Activated T-cell treated with anti-CD3 and anti-CD28 coated beads, Interleukin-2, amount 50 U/mL, for 72 hours (primary cell): Measurements from ENCODE around the gene COX6A2. TPM values are rescaled to one million over a fixed set of nuclear protein-coding genes. Genes with fewer than 3 reads are reported as not detected.
A peak's percentile ranks its signal among the peaks of the same experiment; 100 is the strongest.
"Not testable (repeated sequence)": the region's sequence is repeated elsewhere in the genome, so short reads cannot be mapped to it uniquely, and the experiment has no call there.

Source experiments
- ATAC-seq, 2 donors: fragments of 150-1000 bp; cut with Tn5 transposase; replicated peaks in 1 of 2; 2 replicates each; pipeline ENCODE4 v1.10.0; 2021; ENCODE audit warnings: moderate library complexity in 2 of 2, mild to moderate bottlenecking in 1 of 2
- DNase-seq, 2 donors: peaks; one replicate each; pipeline ENCODE4 v3.0.0; 2021 to 2022; ENCODE audit warnings: mixed read lengths in 1 of 2
- H3K27ac Mint-ChIP-seq: one replicate; pipeline ENCODE4 v1.8.0; 2022; ENCODE audit warnings: mild to moderate bottlenecking, moderate library complexity, mixed read lengths
- H3K27me3 Mint-ChIP-seq: one replicate; pipeline ENCODE4 v1.8.0; 2022; ENCODE audit warnings: low read depth, mixed read lengths
- H3K36me3 Mint-ChIP-seq, 2 donors: one replicate each; pipeline ENCODE4 v1.8.0; 2022; ENCODE audit warnings: mixed read lengths in 2 of 2, mild to moderate bottlenecking in 1 of 2; ENCODE audit not compliant: insufficient read depth in 2 of 2
- H3K4me1 Mint-ChIP-seq: one replicate; pipeline ENCODE4 v1.8.0; 2022; ENCODE audit warnings: low read depth, mixed read lengths
- H3K4me3 Mint-ChIP-seq, 2 donors: one replicate each; pipeline ENCODE4 v1.8.0; 2022; ENCODE audit warnings: mild to moderate bottlenecking in 2 of 2, mixed read lengths in 2 of 2, moderate library complexity in 2 of 2
- H3K9me3 Mint-ChIP-seq, 2 donors: one replicate each; pipeline ENCODE4 v1.8.0; 2022; ENCODE audit warnings: mixed read lengths in 2 of 2
- total RNA-seq, 2 donors: library from RNA; stranded (reverse); gene quantifications; one replicate each; pipeline ENCODE4 v1.2.3, GENCODE V29; 2022

COX6A2 gene
- total RNA-seq, 2 donors from 2014 or later, result not detected

DNA sequence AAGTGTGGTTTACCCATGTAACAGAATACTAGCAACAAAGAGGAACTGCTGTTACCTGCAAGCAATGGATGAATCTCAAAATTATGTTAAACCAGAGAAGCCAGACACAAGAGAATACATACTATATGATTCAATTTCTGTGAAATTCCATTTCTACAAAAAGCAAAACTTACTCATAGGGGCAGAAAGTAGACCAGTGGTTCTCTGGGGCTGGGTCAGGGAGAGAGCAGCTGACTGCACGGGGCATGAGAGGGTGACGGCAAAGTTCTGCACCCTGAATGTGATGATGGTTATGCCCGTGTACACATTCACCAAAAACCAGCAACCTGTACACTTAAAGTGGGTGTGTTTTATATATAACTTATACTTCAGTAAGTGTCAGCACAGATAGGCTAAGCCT is 11.4 kb upstream of the COX6A2 start:
- Mint-ChIP-seq H3K27ac (peak overlapping the region; percentile 61), H3K4me3 (peak overlapping the region; percentile 1 to 85), H3K9me3 (no peaks in the 10 kb centered on the region), H3K4me1 (peaks cover 26% of the 10 kb centered on the region), H3K27me3 (peaks cover 6% of the 10 kb centered on the region), H3K36me3 (no peaks in the 10 kb centered on the region)
- DNase-seq (peak in 1 of 2 donors; percentile 55), ATAC-seq (peak; percentile 44 to 75)

GRCh38 chr16:31439023-31439422 is 10.9 kb upstream of the COX6A2 start:
- Mint-ChIP-seq H3K27ac (peak overlapping the region; percentile 61), H3K4me1 (peaks cover 26% of the 10 kb centered on the region), H3K4me3 (peak overlapping the region; percentile 1 to 85)
- not testable (repeated sequence) for H3K9me3 Mint-ChIP-seq, H3K36me3 Mint-ChIP-seq, H3K27me3 Mint-ChIP-seq, DNase-seq
- peak; percentile 41 to 49 for ATAC-seq

GRCh38 chr16:31438414-31438813 is 10.3 kb upstream of the COX6A2 start:
- Mint-ChIP-seq H3K4me3 (peak overlapping the region in 1 of 2 donors; percentile 38), H3K4me1 (peaks cover 26% of the 10 kb centered on the region), H3K27ac (no peak overlapping the region), H3K36me3 (no peaks in the 10 kb centered on the region), H3K9me3 (no peaks in the 10 kb centered on the region), H3K27me3 (peaks cover 6% of the 10 kb centered on the region)
- DNase-seq (no peak), ATAC-seq (no peak)

- H3K4me3 Mint-ChIP-seq, result no peak overlapping the region
- H3K36me3 Mint-ChIP-seq, result no peaks in the 10 kb centered on the region
- H3K27me3 Mint-ChIP-seq, result no peaks in the 10 kb centered on the region
- ATAC-seq (no peak), DNase-seq (no peak)
- H3K4me1 Mint-ChIP-seq, result peaks cover 26% of the 10 kb centered on the region
- H3K9me3 Mint-ChIP-seq, result no peaks in the 10 kb centered on the region
- H3K27ac Mint-ChIP-seq, result no peak overlapping the region
Observed at GRCh38 chr16:31436221-31437045, 8.3 kb upstream of the COX6A2 start.

- Mint-ChIP-seq H3K27me3 (no peaks in the 10 kb centered on the region), H3K27ac (no peak overlapping the region), H3K36me3 (no peaks in the 10 kb centered on the region), H3K9me3 (no peaks in the 10 kb centered on the region), H3K4me1 (peaks cover 27% of the 10 kb centered on the region), H3K4me3 (no peak overlapping the region)
- DNase-seq (no peak), ATAC-seq (no peak)
Observed at GRCh38 chr16:31435341-31436220, 7.4 kb upstream of the COX6A2 start.

DNA sequence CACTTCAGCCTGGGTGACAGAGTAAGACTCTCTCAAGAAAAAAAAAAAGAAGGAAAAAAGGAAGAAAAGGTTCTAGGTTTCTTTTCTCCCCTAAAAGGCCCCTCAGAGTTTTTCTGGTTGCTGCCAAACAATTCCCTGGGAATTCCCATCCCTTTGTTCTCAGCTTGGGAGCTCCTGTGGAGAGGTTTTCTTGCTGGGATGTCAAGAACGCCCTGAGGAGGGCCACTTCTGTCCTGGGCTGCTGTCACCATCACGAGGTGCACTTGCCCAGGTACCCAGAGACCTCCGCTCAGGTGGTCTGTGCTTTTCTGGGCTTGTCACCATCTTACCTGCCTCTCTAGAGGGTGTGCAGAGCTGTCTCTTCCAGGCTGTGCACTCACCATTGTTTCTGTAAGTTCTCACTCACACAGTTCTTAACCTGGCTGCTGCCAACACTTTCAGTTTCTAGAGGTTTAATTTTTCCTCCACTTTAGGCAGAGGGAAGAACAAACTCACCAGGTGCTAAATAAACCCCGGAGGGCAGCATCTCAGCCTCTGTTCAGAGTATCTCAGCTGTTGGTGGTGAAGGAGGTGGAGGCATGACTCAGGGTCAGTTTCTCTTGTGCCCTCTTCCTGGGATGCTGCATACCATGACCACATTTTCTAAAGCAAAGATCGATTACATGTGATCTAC is 2.4 kb upstream of the COX6A2 start:
- Mint-ChIP-seq H3K27me3 (peaks cover 12% of the 10 kb centered on the region), H3K4me3 (peak overlapping the region in 1 of 2 donors; percentile 38), H3K9me3 (no peaks in the 10 kb centered on the region), H3K36me3 (peaks cover 0 to 2% of the 10 kb centered on the region in 2 donors), H3K27ac (no peak overlapping the region), H3K4me1 (peaks cover 20% of the 10 kb centered on the region)
- DNase-seq, result no peak
- peak; percentile 59 to 60 for ATAC-seq

DNA sequence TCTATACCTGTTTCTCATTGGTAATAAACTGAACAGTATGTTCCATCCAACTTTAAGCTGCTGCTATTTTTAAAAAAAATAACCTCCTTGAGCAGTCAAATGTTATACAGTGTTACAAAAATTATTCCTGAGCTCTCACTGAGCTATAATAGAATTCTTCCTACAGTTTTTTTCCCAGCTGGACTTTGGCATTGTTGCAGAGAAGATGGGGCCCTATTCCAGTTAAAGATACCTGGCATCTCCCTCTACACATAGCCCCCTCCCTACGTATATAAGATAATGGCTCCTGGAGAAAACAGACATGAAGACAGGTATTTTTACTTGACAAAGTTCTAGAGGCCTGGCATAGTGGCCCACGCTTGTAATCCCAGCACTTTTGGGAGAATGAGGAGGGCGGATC is 1.6 kb upstream of the COX6A2 start:
- H3K27me3 Mint-ChIP-seq, result peaks cover 13% of the 10 kb centered on the region
- peaks cover 20% of the 10 kb centered on the region for H3K4me1 Mint-ChIP-seq

GRCh38 chr16:31429314-31429713 is 1.2 kb upstream of the COX6A2 start:
- Mint-ChIP-seq H3K36me3 (peaks cover 0 to 2% of the 10 kb centered on the region in 2 donors), H3K27ac (no peak overlapping the region), H3K4me1 (peaks cover 20% of the 10 kb centered on the region), H3K9me3 (no peaks in the 10 kb centered on the region), H3K4me3 (no peak overlapping the region), H3K27me3 (peaks cover 13% of the 10 kb centered on the region)
- DNase-seq (no peak), ATAC-seq (no peak)

More for the DNA sequence above, 1.6 kb upstream of the COX6A2 start:
- no peak for ATAC-seq
- Mint-ChIP-seq H3K36me3 (peaks cover 0 to 2% of the 10 kb centered on the region in 2 donors), H3K9me3 (no peaks in the 10 kb centered on the region), H3K4me3 (no peak overlapping the region), H3K27ac (no peak overlapping the region)
- no peak for DNase-seq

DNA sequence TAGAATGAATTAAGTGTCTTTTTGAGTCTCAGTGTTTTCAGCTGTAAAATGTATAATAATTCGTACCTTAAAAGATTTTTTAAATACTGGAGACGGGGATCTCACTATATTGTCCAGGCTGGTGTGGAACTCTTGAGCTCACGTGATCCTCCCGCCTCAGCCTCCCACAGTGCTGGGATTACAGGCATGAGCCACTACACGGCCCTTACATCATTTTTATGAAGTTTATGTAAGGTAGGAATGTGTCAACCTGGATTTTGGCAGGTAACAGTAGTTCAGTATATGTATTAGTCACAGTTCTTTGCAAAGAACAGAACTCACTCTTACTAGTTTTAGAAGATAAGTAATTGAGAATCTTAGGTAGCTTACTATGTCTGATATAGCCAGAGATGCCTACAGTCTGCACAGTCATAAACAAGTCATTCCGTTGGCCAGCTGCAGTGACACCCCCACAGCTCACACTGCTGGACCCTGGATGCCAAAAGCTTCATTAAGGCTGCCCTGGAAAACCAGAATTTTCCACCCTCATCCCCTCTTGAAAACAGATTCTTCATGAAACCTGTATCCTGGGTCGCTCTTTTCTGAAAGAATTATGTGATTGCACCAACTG is 583 bp upstream of the COX6A2 start:
- H3K27me3 Mint-ChIP-seq, result peaks cover 18% of the 10 kb centered on the region
- H3K9me3 Mint-ChIP-seq, result no peaks in the 10 kb centered on the region
- peaks cover 22% of the 10 kb centered on the region for H3K4me1 Mint-ChIP-seq
- no peak overlapping the region for H3K27ac Mint-ChIP-seq
- peaks cover 0 to 2% of the 10 kb centered on the region in 2 donors for H3K36me3 Mint-ChIP-seq
- peak; percentile 23 to 55 for ATAC-seq
- H3K4me3 Mint-ChIP-seq, result peak overlapping the region in 1 of 2 donors; percentile 12
- DNase-seq, result no peak

DNA sequence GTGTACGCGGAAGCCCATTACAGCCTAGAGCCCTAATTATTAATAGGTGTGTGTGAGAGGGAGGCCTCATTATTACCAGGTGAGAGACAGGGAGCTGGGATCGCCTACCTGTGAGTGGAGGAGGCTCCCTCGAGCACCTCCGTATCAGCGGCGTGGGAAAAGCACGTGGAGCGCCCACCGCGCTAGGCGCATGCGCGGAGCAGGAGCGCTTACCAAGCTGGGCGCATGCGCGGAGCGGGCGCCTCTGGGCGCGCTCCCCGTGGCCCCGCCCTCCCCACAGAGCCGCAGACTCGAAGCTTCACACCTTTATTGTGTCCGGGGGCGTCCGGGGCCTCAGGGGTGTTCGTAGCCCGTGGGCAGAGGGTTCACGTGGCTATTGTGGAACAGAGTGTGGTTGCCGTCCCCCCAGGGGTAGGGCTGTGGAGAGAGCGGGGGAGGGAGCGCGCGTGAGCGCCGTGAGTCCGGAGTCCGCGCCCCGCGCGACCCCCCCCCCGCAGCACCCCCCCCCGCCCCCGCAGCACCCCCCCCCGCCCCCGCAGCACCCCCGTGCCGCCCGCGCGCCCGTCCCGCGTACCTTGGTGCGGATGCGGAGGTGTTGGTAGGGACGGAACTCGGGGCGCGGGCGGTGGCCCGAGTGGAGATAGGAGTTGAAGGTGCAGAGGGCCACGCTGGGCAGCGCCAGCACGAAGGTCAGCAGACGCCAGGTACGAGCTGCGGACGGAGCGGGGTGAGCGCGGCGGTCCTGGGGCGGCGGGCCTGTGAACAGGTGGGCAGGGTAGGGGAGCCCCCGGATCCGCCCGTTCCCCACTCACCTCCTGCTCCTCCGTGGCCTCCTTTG is 500 bp downstream of the COX6A2 start:
- Mint-ChIP-seq H3K4me3 (peak overlapping the region; percentile 59 to 61), H3K9me3 (no peaks in the 10 kb centered on the region), H3K27me3 (peaks cover 29% of the 10 kb centered on the region), H3K36me3 (peaks cover 0 to 2% of the 10 kb centered on the region in 2 donors), H3K4me1 (peaks cover 32% of the 10 kb centered on the region), H3K27ac (peak overlapping the region; percentile 36)
- peak; percentile 67 to 77 for DNase-seq
- ATAC-seq, result peak; percentile 63

DNA sequence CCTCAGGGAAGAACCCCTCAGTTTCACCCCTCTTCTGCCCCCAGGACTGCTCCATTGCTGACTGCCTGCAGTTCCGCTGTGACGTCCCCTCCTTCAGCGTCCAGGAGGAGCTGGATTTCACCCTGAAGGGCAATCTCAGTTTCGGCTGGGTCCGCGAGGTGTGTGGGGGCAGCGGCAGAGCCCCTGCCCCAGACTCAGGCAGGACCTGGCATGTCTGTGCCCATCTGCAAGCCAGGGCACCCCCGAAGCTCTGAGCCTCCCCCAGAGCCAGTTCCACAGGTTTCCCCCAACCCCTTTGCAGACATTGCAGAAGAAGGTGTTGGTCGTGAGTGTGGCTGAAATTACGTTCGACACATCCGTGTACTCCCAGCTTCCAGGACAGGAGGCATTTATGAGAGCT is 4.4 kb downstream of the COX6A2 start:
- no peaks in the 10 kb centered on the region for H3K9me3 Mint-ChIP-seq
- peaks cover 34% of the 10 kb centered on the region for H3K27me3 Mint-ChIP-seq
- no peak overlapping the region for H3K4me3 Mint-ChIP-seq
- peaks cover 0 to 2% of the 10 kb centered on the region in 2 donors for H3K36me3 Mint-ChIP-seq
- H3K4me1 Mint-ChIP-seq, result peaks cover 56% of the 10 kb centered on the region
- no peak overlapping the region for H3K27ac Mint-ChIP-seq
- DNase-seq (no peak), ATAC-seq (no peak)

- DNase-seq, result no peak
- H3K27ac Mint-ChIP-seq, result no peak overlapping the region
- H3K36me3 Mint-ChIP-seq, result peaks cover 0 to 2% of the 10 kb centered on the region in 2 donors
- H3K4me1 Mint-ChIP-seq, result peaks cover 56% of the 10 kb centered on the region
- ATAC-seq, result no peak
- no peak overlapping the region for H3K4me3 Mint-ChIP-seq
- H3K27me3 Mint-ChIP-seq, result peaks cover 38% of the 10 kb centered on the region
- H3K9me3 Mint-ChIP-seq, result no peaks in the 10 kb centered on the region
Observed at GRCh38 chr16:31423241-31423640, 4.9 kb downstream of the COX6A2 start.
